ENCODE results near the gene PCARE.

DNA sequence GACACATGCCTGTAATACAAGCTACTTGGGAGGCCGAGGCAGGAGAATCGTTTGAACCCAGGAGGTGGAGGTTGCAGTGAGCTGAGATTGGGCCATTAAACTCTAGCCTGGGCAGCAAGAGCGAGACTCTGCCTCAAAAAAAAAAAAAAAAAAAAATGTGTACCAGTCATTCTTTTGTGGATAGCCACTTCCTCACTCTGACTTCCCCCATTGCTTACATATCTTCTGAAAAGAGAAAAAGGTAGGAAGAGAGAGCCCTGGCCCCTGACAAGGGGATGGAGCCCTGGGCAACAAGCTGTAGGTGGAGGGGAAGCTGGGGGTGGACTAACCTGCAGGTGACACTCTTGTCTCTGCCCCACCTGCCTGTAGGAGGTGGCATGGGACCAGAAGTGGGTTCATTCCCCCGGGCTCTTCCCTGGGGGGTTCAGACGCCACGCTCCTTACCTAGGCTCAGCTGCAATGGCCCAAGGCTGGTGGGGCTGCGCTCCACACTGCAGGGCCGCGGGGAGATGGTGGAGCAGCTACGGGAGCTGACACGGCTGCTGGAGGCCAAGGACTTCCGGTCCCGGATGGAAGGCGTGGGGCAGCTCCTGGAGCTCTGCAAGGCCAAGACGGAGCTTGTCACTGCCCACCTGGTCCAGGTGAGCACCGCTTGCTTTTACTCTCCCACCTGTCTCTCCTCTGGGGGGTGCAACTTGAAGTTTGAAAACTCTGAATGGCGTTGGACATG lies 39.1 kb downstream of the PCARE start:
- TF ChIP-seq, protein P1, sequence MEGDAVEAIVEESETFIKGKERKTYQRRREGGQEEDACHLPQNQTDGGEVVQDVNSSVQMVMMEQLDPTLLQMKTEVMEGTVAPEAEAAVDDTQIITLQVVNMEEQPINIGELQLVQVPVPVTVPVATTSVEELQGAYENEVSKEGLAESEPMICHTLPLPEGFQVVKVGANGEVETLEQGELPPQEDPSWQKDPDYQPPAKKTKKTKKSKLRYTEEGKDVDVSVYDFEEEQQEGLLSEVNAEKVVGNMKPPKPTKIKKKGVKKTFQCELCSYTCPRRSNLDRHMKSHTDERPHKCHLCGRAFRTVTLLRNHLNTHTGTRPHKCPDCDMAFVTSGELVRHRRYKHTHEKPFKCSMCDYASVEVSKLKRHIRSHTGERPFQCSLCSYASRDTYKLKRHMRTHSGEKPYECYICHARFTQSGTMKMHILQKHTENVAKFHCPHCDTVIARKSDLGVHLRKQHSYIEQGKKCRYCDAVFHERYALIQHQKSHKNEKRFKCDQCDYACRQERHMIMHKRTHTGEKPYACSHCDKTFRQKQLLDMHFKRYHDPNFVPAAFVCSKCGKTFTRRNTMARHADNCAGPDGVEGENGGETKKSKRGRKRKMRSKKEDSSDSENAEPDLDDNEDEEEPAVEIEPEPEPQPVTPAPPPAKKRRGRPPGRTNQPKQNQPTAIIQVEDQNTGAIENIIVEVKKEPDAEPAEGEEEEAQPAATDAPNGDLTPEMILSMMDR (IDR thresholded peaks at IDR 0.05), result no peak
- TF ChIP-seq POLR2A (IDR thresholded peaks at IDR 0.05) (no peak), POLR2AphosphoS5 (IDR thresholded peaks at IDR 0.05) (no peak), EP300 (IDR thresholded peaks at IDR 0.05) (no peak)

All from sigmoid colon (tissue), 4 donors.